Keratinocyte (primary cell): ENCODE measurements around the gene GPRASP1. TPM values are rescaled to one million over a fixed set of nuclear protein-coding genes. Genes with fewer than 3 reads are reported as not detected.

Experiments
- DNase-seq: peaks from one replicate; pipeline ENCODE4 v3.0.0-alpha.2; 2011; ENCODE audit warnings: low read depth, missing footprints, low spot score
- FAIRE-seq: peaks from 2 replicates; lab custom pipeline; 2011; peaks lifted over from hg19 to GRCh38; lab: Jason Lieb, UNC
- H2AFZ ChIP-seq: 2 replicates; pipeline ENCODE4 v1.6.0; 2012; ENCODE audit warnings: low read length, control low read depth, inconsistent platforms; ENCODE audit not compliant: control insufficient read depth
- H3K27ac ChIP-seq: 2 replicates; pipeline ENCODE4 v1.5.1; 2011; ENCODE audit warnings: low read length; ENCODE audit not compliant: control insufficient read depth, insufficient read depth
- H3K27me3 ChIP-seq: 3 replicates; pipeline ENCODE4 v1.6.0; 2011; ENCODE audit warnings: low read length; ENCODE audit not compliant: control insufficient read depth, insufficient read depth; ENCODE audit errors: extremely low read depth
- H3K36me3 ChIP-seq, 2 experiments: 2 replicates in 1 of 2; 3 replicates in 1 of 2; pipeline ENCODE4 v1.5.1; 2011; ENCODE audit warnings: low read length in 2 of 2, mild to moderate bottlenecking in 1 of 2; ENCODE audit not compliant: control insufficient read depth in 2 of 2, insufficient read depth in 2 of 2; ENCODE audit errors: extremely low read depth in 1 of 2
- H3K4me1 ChIP-seq: 3 replicates; pipeline ENCODE4 v1.5.1; 2011; ENCODE audit warnings: low read length; ENCODE audit not compliant: control insufficient read depth, insufficient read depth; ENCODE audit errors: extremely low read depth
- H3K4me2 ChIP-seq: 3 replicates; pipeline ENCODE4 v1.6.0; 2011; ENCODE audit warnings: low read depth, low read length; ENCODE audit not compliant: control insufficient read depth, insufficient read depth; ENCODE audit errors: extremely low read depth
- H3K4me3 ChIP-seq, 3 experiments: fragments of 200-600 bp in 1 of 3; sonication (generic) in 1 of 3; 2 replicates in 2 of 3; 3 replicates in 1 of 3; pipeline ENCODE4 v1.5.1; 2011 to 2016; ENCODE audit warnings: low read length in 3 of 3, mild to moderate bottlenecking in 3 of 3, control low read depth in 2 of 3, inconsistent platforms in 1 of 3, low read depth in 1 of 3, mixed read lengths in 1 of 3, mixed run types in 1 of 3, moderate library complexity in 1 of 3; ENCODE audit not compliant: control insufficient read depth in 2 of 3, insufficient read depth in 2 of 3; ENCODE audit errors: extremely low read depth in 1 of 3
- H3K79me2 ChIP-seq: 2 replicates; pipeline ENCODE4 v1.6.0; 2012; ENCODE audit warnings: low read length; ENCODE audit not compliant: control insufficient read depth, insufficient read depth
- H3K9ac ChIP-seq: 3 replicates; pipeline ENCODE4 v1.6.0; 2011; ENCODE audit warnings: low read length; ENCODE audit not compliant: control insufficient read depth, insufficient read depth; ENCODE audit errors: extremely low read depth
- H3K9me1 ChIP-seq: 3 replicates; pipeline ENCODE4 v1.6.0; 2011; ENCODE audit warnings: low read length; ENCODE audit not compliant: control insufficient read depth, insufficient read depth; ENCODE audit errors: extremely low read depth
- H3K9me3 ChIP-seq: 2 replicates; pipeline ENCODE4 v1.5.1; 2012; ENCODE audit warnings: low read depth, low read length; ENCODE audit not compliant: control insufficient read depth
- H4K20me1 ChIP-seq: 3 replicates; pipeline ENCODE4 v1.6.0; 2011; ENCODE audit warnings: low read length; ENCODE audit not compliant: control insufficient read depth, insufficient read depth; ENCODE audit errors: extremely low read depth
- EZH2 ChIP-seq: IDR thresholded peaks from one replicate; pipeline ENCODE4 v1.6.1; 2012; ENCODE audit warnings: inconsistent platforms, mild to moderate bottlenecking, low read length, moderate library complexity
- dilution Hi-C: fragments of 300-500 bp; cut with MboI; formaldehyde crosslinking; loops from one replicate; pipeline ENCODE4 v1.7.0; 2020; ENCODE audit warnings: low sequenced_read_pairs; ENCODE audit not compliant: extremely low pct_ligation_motif_present
- polyA plus RNA-seq, 5 experiments: library from polyadenylated mRNA; depleted of rRNA in 3 of 5; stranded (reverse) in 3 of 5; stranded (forward) in 1 of 5; unstranded in 1 of 5; fragments of >200 nt; gene quantifications; 1 replicate in 1 of 5; 2 replicates in 3 of 5; 3 replicates in 1 of 5; pipeline versions ENCODE4 v1.2.1 to v1.2.3, GENCODE V29; 2011 to 2012; ENCODE audit warnings: missing spikeins in 2 of 5, low read depth in 1 of 5, low replicate concordance in 1 of 5
- TF ChIP-seq, protein P1 (sequence below), 3 experiments: IDR thresholded peaks in 1 of 3; conservative IDR thresholded peaks in 1 of 3; optimal IDR thresholded peaks in 1 of 3; 2 replicates in 2 of 3; 3 replicates in 1 of 3; pipeline versions ENCODE3 to v1.5.1; 2011; ENCODE audit warnings: low read length in 3 of 3, mild to moderate bottlenecking in 3 of 3, moderate library complexity in 2 of 3, control low read depth in 1 of 3, inconsistent platforms in 1 of 3; ENCODE audit not compliant: insufficient read depth in 2 of 3; ENCODE audit errors: extremely low read depth in 1 of 3

The GPRASP1 gene
- polyA plus RNA-seq, 1 donor (not counting 4 experiments of a cell fraction or from before 2014, with no cell fraction given), result 0.34 TPM

DNA sequence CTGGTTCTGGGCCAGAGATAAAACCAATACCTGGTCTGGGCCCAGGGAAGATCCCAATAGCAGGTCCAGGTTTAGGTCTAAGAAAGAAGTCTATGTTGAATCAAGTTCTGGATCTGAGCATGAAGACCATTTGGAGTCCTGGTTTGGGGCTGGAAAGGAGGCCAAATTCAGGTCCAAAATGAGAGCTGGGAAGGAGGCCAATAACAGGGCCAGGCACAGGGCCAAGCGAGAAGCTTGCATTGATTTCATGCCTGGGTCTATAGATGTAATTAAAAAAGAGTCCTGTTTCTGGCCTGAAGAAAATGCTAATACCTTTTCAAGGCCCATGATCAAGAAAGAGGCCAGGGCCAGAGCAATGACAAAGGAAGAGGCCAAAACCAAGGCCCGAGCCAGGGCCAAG lies 3.4 kb downstream of the GPRASP1 start:
- H3K36me3 ChIP-seq, result no peaks in the 10 kb centered on the region
- dilution Hi-C loops, result no loop called here
- no peaks in the 10 kb centered on the region for H3K4me1 ChIP-seq
- H3K9ac ChIP-seq, result no peak overlapping the region
- H3K9me1 ChIP-seq, result no peaks in the 10 kb centered on the region
- H3K79me2 ChIP-seq, result no peaks in the 10 kb centered on the region
- H3K27ac ChIP-seq, result no peak overlapping the region
- H3K4me3 ChIP-seq, result no peak overlapping the region
- no peak overlapping the region for H2AFZ ChIP-seq
- H4K20me1 ChIP-seq, result no peaks in the 10 kb centered on the region
- no peak overlapping the region for H3K4me2 ChIP-seq
- H3K27me3 ChIP-seq, result no peaks in the 10 kb centered on the region
- no peaks in the 10 kb centered on the region for H3K9me3 ChIP-seq
- FAIRE-seq (no peak), DNase-seq (no peak)
- TF ChIP-seq, protein P1, sequence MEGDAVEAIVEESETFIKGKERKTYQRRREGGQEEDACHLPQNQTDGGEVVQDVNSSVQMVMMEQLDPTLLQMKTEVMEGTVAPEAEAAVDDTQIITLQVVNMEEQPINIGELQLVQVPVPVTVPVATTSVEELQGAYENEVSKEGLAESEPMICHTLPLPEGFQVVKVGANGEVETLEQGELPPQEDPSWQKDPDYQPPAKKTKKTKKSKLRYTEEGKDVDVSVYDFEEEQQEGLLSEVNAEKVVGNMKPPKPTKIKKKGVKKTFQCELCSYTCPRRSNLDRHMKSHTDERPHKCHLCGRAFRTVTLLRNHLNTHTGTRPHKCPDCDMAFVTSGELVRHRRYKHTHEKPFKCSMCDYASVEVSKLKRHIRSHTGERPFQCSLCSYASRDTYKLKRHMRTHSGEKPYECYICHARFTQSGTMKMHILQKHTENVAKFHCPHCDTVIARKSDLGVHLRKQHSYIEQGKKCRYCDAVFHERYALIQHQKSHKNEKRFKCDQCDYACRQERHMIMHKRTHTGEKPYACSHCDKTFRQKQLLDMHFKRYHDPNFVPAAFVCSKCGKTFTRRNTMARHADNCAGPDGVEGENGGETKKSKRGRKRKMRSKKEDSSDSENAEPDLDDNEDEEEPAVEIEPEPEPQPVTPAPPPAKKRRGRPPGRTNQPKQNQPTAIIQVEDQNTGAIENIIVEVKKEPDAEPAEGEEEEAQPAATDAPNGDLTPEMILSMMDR (optimal IDR thresholded peaks at IDR 0.05 in 1 of 3, IDR thresholded peaks at IDR 0.05 in 1 of 3, conservative IDR thresholded peaks at IDR 0.05 in 1 of 3; ENCODE audit: extremely low read depth in 1 of 3, insufficient read depth in 2 of 3, low read length in 3 of 3), result no peak
- TF ChIP-seq EZH2, result no peak

DNA sequence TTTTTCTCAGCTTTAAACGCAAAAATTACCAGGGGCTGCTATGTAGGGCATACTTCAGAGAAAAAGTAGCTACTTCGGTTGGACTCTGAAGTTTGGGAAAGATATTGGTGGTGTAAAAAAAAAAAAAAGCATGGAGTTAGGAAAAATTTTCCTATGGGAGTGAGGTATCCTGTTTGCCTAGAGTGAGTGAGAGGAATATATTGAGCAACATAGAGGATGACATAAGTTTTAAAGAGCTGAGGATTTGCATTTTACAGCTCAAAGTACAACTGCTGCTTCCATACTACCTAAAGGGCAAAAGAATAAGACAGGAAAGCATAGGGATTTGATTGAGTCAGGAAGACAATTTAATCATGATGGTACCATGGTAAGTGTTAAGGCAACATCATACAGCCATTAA lies 7.3 kb downstream of the GPRASP1 start:
- Histone ChIP-seq H3K4me2 (no peak overlapping the region), H2AFZ (no peak overlapping the region), H3K79me2 (no peaks in the 10 kb centered on the region), H4K20me1 (no peaks in the 10 kb centered on the region), H3K9ac (no peak overlapping the region), H3K4me3 (no peak overlapping the region), H3K36me3 (no peaks in the 10 kb centered on the region), H3K9me1 (no peaks in the 10 kb centered on the region), H3K9me3 (no peaks in the 10 kb centered on the region), H3K27ac (no peak overlapping the region), H3K27me3 (no peaks in the 10 kb centered on the region), H3K4me1 (no peaks in the 10 kb centered on the region)
- DNase-seq (no peak), FAIRE-seq (no peak)
- dilution Hi-C loops, result no loop called here
- TF ChIP-seq, protein P1 (optimal IDR thresholded peaks at IDR 0.05 in 1 of 3, IDR thresholded peaks at IDR 0.05 in 1 of 3, conservative IDR thresholded peaks at IDR 0.05 in 1 of 3; ENCODE audit: extremely low read depth in 1 of 3, insufficient read depth in 2 of 3, low read length in 3 of 3), result no peak
- no peak for TF ChIP-seq EZH2
